ENCODE results near the gene CELSR1. TPM values are rescaled to one million over a fixed set of nuclear protein-coding genes. Genes with fewer than 3 reads are reported as not detected.

Gene CELSR1
- total and polyA plus RNA-seq, 2 of the 13 experiments (the other 11 are each of a cell fraction or from before 2014, with no cell fraction given), result 0.78 to 1.8 TPM

DNA sequence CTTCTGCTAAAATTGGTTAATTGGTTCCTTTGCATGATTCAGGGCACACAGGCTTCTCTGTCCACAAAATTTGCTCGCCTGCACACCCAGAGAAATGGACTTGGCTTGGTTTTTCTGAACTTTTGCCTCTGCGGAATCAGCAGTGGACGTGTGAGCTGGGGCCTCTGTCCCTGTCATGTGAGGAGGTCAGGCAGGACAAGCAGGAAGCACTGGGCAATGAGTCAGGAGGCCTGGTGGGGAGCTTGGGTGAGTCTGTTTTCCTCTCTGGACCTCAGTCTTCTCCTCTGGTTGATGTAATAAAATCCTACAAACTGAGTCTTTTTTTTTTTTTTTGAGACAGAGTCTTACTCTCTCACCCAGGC lies 10.4 kb upstream of the CELSR1 start (continued):
- TF ChIP-seq XRCC5 (optimal IDR thresholded peaks at IDR 0.05; ENCODE audit: low read length) (no peak), MEIS1 (CRISPR knock-in tag; IDR thresholded peaks at IDR 0.05; ENCODE audit: borderline replicate concordance) (no peak), ZBTB42 (CRISPR knock-in tag; IDR thresholded peaks at IDR 0.05) (no peak), ZFAT (CRISPR knock-in tag; conservative IDR thresholded peaks at IDR 0.05) (no peak), POLR2G (IDR thresholded peaks at IDR 0.05; ENCODE audit: low read depth, low read length) (peak; percentile 33; the same call in 1 of the 2 replicates), ZNF780A (CRISPR knock-in tag; IDR thresholded peaks at IDR 0.05) (no peak), PCBP2 (optimal IDR thresholded peaks at IDR 0.05; ENCODE audit: low read depth, low read length, poor library complexity, severe bottlenecking) (no peak), SAP130 (CRISPR knock-in tag; IDR thresholded peaks at IDR 0.05; ENCODE audit: low read depth) (peak; percentile 82), GFI1 (CRISPR knock-in tag; IDR thresholded peaks at IDR 0.05; ENCODE audit: borderline replicate concordance) (no peak; the same call in 1 of the 2 replicates), ZZZ3 (CRISPR knock-in tag; IDR thresholded peaks at IDR 0.05; ENCODE audit: borderline replicate concordance) (no peak), EHMT2 (IDR thresholded peaks at IDR 0.05; ENCODE audit: borderline replicate concordance, low read depth, low read length) (no peak), TEAD3 (CRISPR knock-in tag; optimal IDR thresholded peaks at IDR 0.05; ENCODE audit: borderline replicate concordance) (no peak), ZNF317 (CRISPR knock-in tag; IDR thresholded peaks at IDR 0.05) (no peak), JUNB (CRISPR knock-in tag; IDR thresholded peaks at IDR 0.05; ENCODE audit: borderline replicate concordance) (no peak), POGZ (CRISPR knock-in tag; IDR thresholded peaks at IDR 0.05) (no peak), REXO4 (CRISPR knock-in tag; IDR thresholded peaks at IDR 0.05; ENCODE audit: borderline replicate concordance) (no peak), RBFOX2 (IDR thresholded peaks at IDR 0.05; ENCODE audit: low read depth, low read length) (no peak), MYNN (CRISPR knock-in tag; IDR thresholded peaks at IDR 0.05; ENCODE audit: low read depth) (no peak), HNF4A (CRISPR knock-in tag; IDR thresholded peaks at IDR 0.05) (no peak), ZNF737 (CRISPR knock-in tag; IDR thresholded peaks at IDR 0.05; ENCODE audit: borderline replicate concordance) (no peak), ZNF850 (CRISPR knock-in tag; conservative IDR thresholded peaks at IDR 0.05) (no peak), MLLT10 (CRISPR knock-in tag; IDR thresholded peaks at IDR 0.05) (no peak), ZFY (CRISPR knock-in tag; IDR thresholded peaks at IDR 0.05) (no peak)
- TF ChIP-seq, protein P1, sequence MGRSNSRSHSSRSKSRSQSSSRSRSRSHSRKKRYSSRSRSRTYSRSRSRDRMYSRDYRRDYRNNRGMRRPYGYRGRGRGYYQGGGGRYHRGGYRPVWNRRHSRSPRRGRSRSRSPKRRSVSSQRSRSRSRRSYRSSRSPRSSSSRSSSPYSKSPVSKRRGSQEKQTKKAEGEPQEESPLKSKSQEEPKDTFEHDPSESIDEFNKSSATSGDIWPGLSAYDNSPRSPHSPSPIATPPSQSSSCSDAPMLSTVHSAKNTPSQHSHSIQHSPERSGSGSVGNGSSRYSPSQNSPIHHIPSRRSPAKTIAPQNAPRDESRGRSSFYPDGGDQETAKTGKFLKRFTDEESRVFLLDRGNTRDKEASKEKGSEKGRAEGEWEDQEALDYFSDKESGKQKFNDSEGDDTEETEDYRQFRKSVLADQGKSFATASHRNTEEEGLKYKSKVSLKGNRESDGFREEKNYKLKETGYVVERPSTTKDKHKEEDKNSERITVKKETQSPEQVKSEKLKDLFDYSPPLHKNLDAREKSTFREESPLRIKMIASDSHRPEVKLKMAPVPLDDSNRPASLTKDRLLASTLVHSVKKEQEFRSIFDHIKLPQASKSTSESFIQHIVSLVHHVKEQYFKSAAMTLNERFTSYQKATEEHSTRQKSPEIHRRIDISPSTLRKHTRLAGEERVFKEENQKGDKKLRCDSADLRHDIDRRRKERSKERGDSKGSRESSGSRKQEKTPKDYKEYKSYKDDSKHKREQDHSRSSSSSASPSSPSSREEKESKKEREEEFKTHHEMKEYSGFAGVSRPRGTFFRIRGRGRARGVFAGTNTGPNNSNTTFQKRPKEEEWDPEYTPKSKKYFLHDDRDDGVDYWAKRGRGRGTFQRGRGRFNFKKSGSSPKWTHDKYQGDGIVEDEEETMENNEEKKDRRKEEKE (IDR thresholded peaks at IDR 0.05), result no peak
- TF ChIP-seq, protein P2, sequence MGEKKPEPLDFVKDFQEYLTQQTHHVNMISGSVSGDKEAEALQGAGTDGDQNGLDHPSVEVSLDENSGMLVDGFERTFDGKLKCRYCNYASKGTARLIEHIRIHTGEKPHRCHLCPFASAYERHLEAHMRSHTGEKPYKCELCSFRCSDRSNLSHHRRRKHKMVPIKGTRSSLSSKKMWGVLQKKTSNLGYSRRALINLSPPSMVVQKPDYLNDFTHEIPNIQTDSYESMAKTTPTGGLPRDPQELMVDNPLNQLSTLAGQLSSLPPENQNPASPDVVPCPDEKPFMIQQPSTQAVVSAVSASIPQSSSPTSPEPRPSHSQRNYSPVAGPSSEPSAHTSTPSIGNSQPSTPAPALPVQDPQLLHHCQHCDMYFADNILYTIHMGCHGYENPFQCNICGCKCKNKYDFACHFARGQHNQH (CRISPR knock-in tag; IDR thresholded peaks at IDR 0.05), result no peak
- TF ChIP-seq, protein P3, sequence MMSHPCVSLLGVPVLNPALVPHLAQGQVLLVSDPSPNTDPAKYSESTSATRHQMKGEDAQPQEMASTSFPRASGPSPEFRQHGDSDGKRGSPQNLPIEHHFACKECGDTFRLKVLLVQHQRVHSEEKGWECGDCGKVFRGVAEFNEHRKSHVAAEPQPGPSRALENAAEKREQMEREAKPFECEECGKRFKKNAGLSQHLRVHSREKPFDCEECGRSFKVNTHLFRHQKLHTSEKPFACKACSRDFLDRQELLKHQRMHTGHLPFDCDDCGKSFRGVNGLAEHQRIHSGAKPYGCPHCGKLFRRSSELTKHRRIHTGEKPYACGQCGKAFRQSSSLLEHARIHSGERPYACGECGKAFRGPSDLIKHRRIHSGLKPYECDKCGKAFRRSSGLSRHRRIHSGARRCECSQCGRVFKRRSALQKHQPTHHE (CRISPR knock-in tag; IDR thresholded peaks at IDR 0.05; ENCODE audit: borderline replicate concordance), result no peak
- TF ChIP-seq, protein P4, sequence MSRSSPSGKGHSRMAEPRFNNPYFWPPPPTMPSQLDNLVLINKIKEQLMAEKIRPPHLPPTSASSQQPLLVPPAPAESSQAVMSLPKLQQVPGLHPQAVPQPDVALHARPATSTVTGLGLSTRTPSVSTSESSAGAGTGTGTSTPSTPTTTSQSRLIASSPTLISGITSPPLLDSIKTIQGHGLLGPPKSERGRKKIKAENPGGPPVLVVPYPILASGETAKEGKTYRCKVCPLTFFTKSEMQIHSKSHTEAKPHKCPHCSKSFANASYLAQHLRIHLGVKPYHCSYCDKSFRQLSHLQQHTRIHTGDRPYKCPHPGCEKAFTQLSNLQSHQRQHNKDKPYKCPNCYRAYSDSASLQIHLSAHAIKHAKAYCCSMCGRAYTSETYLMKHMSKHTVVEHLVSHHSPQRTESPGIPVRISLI (CRISPR knock-in tag; IDR thresholded peaks at IDR 0.05; ENCODE audit: borderline replicate concordance), result no peak
